KMS-11 (cell line): ENCODE measurements around the gene PKD1L1.

Source experiments
- H2AFZ ChIP-seq: fragments of 200-600 bp; sonication (generic); 2 replicates; pipeline ENCODE4 v1.6.1; 2016; ENCODE audit warnings: antibody characterized with exemption, mixed run types, low read depth
- H3K27ac ChIP-seq: fragments of 200-600 bp; sonication (generic); 2 replicates; pipeline ENCODE4 v1.6.1; 2016; ENCODE audit warnings: mild to moderate bottlenecking, mixed run types
- H3K27me3 ChIP-seq: fragments of 200-600 bp; sonication (generic); 2 replicates; pipeline ENCODE4 v1.6.1; 2017; ENCODE audit warnings: mild to moderate bottlenecking, low read depth, mixed run types, moderate library complexity; ENCODE audit not compliant: insufficient read depth
- H3K36me3 ChIP-seq: fragments of 200-600 bp; sonication (generic); 2 replicates; pipeline ENCODE4 v1.6.1; 2017; ENCODE audit warnings: mild to moderate bottlenecking, mixed run types; ENCODE audit not compliant: insufficient read depth
- H3K4me1 ChIP-seq: fragments of 200-600 bp; sonication (generic); 2 replicates; pipeline ENCODE4 v1.6.1; 2016; ENCODE audit warnings: mild to moderate bottlenecking, low read depth, mixed run types; ENCODE audit not compliant: poor library complexity, severe bottlenecking
- H3K4me2 ChIP-seq: fragments of 200-600 bp; sonication (generic); 2 replicates; pipeline ENCODE4 v1.7.0; 2016; ENCODE audit warnings: mild to moderate bottlenecking, mixed run types
- H3K4me3 ChIP-seq: fragments of 200-600 bp; sonication (generic); IDR thresholded peaks from 2 replicates; pipeline ENCODE4 v1.6.1; 2017; ENCODE audit warnings: low read depth, low read length, mixed read lengths; ENCODE audit not compliant: insufficient read depth
- H3K79me2 ChIP-seq: fragments of 200-600 bp; sonication (generic); 2 replicates; pipeline ENCODE4 v1.6.1; 2016; ENCODE audit warnings: low read depth, mixed run types; ENCODE audit not compliant: insufficient read depth
- H3K9ac ChIP-seq: fragments of 200-600 bp; sonication (generic); 2 replicates; pipeline ENCODE4 v1.6.1; 2016; ENCODE audit warnings: mild to moderate bottlenecking, mixed run types
- H4K20me1 ChIP-seq: fragments of 200-600 bp; sonication (generic); 2 replicates; pipeline ENCODE4 v1.6.1; 2016; ENCODE audit warnings: mild to moderate bottlenecking, mixed run types; ENCODE audit not compliant: insufficient read depth
- TF ChIP-seq, protein P1 (sequence below): fragments of 200-600 bp; sonication (generic); conservative IDR thresholded peaks from 2 replicates; pipeline ENCODE4 v1.6.1; 2017; ENCODE audit warnings: low read depth, mild to moderate bottlenecking, antibody characterized with exemption, low read length, moderate library complexity, mixed read lengths

PKD1L1 gene

GRCh38 chr7:47839381-47839780, 108.9 kb downstream of the PKD1L1 start:
- no peak overlapping the region for H3K4me2 ChIP-seq
- H4K20me1 ChIP-seq = no peaks in the 10 kb centered on the region
- no peak overlapping the region for H3K4me3 ChIP-seq
- H3K27ac ChIP-seq = no peak overlapping the region
- no peak overlapping the region for H2AFZ ChIP-seq
- H3K27me3 ChIP-seq = no peaks in the 10 kb centered on the region
- H3K9ac ChIP-seq = no peak overlapping the region
- no peaks in the 10 kb centered on the region for H3K36me3 ChIP-seq
- no peaks in the 10 kb centered on the region for H3K4me1 ChIP-seq
- no peaks in the 10 kb centered on the region for H3K79me2 ChIP-seq
- TF ChIP-seq, protein P1, sequence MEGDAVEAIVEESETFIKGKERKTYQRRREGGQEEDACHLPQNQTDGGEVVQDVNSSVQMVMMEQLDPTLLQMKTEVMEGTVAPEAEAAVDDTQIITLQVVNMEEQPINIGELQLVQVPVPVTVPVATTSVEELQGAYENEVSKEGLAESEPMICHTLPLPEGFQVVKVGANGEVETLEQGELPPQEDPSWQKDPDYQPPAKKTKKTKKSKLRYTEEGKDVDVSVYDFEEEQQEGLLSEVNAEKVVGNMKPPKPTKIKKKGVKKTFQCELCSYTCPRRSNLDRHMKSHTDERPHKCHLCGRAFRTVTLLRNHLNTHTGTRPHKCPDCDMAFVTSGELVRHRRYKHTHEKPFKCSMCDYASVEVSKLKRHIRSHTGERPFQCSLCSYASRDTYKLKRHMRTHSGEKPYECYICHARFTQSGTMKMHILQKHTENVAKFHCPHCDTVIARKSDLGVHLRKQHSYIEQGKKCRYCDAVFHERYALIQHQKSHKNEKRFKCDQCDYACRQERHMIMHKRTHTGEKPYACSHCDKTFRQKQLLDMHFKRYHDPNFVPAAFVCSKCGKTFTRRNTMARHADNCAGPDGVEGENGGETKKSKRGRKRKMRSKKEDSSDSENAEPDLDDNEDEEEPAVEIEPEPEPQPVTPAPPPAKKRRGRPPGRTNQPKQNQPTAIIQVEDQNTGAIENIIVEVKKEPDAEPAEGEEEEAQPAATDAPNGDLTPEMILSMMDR = no peak

- no peak overlapping the region for H3K4me3 ChIP-seq
- no peaks in the 10 kb centered on the region for H3K79me2 ChIP-seq
- TF ChIP-seq, protein P1 = no peak
- no peak overlapping the region for H2AFZ ChIP-seq
- H3K27ac ChIP-seq = no peak overlapping the region
- no peaks in the 10 kb centered on the region for H4K20me1 ChIP-seq
- H3K4me1 ChIP-seq = no peaks in the 10 kb centered on the region
- H3K9ac ChIP-seq = no peak overlapping the region
- H3K36me3 ChIP-seq = no peaks in the 10 kb centered on the region
- H3K27me3 ChIP-seq = no peaks in the 10 kb centered on the region
- H3K4me2 ChIP-seq = no peak overlapping the region
Measured at GRCh38 chr7:47837826-47838225, 110.4 kb downstream of the PKD1L1 start.

GRCh38 chr7:47836503-47837202, 111.6 kb downstream of the PKD1L1 start:
- TF ChIP-seq, protein P1 = no peak
- Histone ChIP-seq H3K27ac (no peak overlapping the region), H3K4me3 (no peak overlapping the region), H3K9ac (no peak overlapping the region), H2AFZ (no peak overlapping the region), H3K27me3 (no peaks in the 10 kb centered on the region), H3K4me1 (no peaks in the 10 kb centered on the region), H3K4me2 (no peak overlapping the region), H4K20me1 (no peaks in the 10 kb centered on the region), H3K36me3 (no peaks in the 10 kb centered on the region), H3K79me2 (no peaks in the 10 kb centered on the region)

DNA sequence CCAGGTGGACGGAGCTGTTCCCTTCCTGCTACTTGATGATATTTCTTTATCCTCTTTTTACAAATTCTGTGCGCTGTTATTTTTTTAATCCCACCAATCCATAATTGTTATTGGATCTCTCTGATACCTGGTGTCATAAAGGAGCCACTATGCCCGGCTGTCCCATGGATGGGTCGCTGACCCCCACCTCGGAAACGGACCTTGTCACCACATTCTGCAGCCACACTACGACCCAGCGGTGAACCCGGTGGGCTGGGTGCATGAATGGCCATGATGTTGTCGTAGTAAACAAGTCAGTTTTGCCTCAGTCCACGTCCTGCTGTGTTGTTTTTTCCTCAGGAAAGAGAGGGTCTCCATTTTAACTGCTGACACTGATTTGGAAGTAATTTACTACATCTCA, 112.2 kb downstream of the PKD1L1 start:
- no peaks in the 10 kb centered on the region for H4K20me1 ChIP-seq
- H3K27ac ChIP-seq = no peak overlapping the region
- no peaks in the 10 kb centered on the region for H3K4me1 ChIP-seq
- no peaks in the 10 kb centered on the region for H3K79me2 ChIP-seq
- no peak overlapping the region for H2AFZ ChIP-seq
- H3K36me3 ChIP-seq = no peaks in the 10 kb centered on the region
- TF ChIP-seq, protein P1 = no peak
- H3K27me3 ChIP-seq = no peaks in the 10 kb centered on the region
- no peak overlapping the region for H3K9ac ChIP-seq
- no peak overlapping the region for H3K4me2 ChIP-seq
- no peak overlapping the region for H3K4me3 ChIP-seq
